Nephron (organoid): ENCODE measurements around the gene FOXK1.
A peak's percentile ranks its signal among the peaks of the same experiment; 100 is the strongest.
"Not testable (repeated sequence)": the region's sequence is repeated elsewhere in the genome, so short reads cannot be mapped to it uniquely, and the experiment has no call there.

Source experiments
- H3K27ac Mint-ChIP-seq, 3 experiments: 2 replicates each; pipeline ENCODE4 v1.8.0; 2020; ENCODE audit warnings: mixed read lengths in 3 of 3, mild to moderate bottlenecking in 2 of 3, moderate library complexity in 1 of 3
- H3K27me3 Mint-ChIP-seq: 2 replicates; pipeline ENCODE4 v1.8.0; 2021; ENCODE audit warnings: low read depth, mild to moderate bottlenecking, moderate library complexity, mixed read lengths
- H3K36me3 Mint-ChIP-seq: 2 replicates; pipeline ENCODE4 v1.8.0; 2020; ENCODE audit warnings: low read depth, mixed read lengths
- H3K4me1 Mint-ChIP-seq: 2 replicates; pipeline ENCODE4 v1.8.0; 2020; ENCODE audit warnings: mixed read lengths
- H3K4me3 Mint-ChIP-seq, 3 experiments: 2 replicates each; pipeline ENCODE4 v1.8.0; 2020; ENCODE audit warnings: mild to moderate bottlenecking in 3 of 3, mixed read lengths in 3 of 3, moderate library complexity in 2 of 3
- H3K9me3 Mint-ChIP-seq: 2 replicates; pipeline ENCODE4 v1.8.0; 2020; ENCODE audit warnings: mixed read lengths
- TF ChIP-seq, protein P1 (sequence below), 3 experiments: fragments of 200-600 bp; sonication (generic); IDR thresholded peaks; one replicate each; pipeline ENCODE4 v1.5.0; 2021; ENCODE audit warnings: antibody characterized with exemption in 3 of 3; ENCODE audit not compliant: unreplicated experiment in 3 of 3

FOXK1 gene

DNA sequence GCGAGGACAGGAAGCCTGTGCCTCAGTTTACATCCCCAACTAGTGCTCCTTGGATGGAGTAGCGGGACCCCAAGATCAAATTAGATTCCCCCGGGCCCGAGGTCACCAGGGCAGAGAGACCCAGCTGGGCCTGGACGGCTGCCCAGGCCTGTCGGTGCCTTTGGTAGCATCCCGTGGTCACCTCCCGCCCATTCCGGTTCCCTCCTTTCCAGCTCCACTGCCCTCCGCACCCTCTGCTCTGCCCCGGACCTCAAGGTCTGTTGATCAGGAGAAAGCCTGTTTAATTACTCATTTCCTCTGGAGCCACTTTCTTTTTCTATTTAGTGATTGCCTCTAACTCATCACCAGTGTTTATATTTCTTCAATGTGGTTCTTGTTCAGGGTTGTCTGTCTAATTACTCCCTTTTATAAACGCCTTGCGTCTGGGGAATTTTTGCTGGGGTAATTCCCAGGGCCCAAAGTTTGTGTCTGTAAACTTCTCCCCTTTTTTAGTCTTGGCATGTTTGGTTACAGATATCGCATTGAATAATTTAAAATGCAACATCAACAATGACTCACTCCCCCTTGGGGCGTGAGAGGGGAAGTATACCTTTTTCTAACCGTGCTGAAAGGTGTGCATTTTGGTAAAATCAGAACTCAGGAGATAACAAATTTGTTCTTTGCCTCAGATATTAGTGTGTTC lies 1.9 kb downstream of the FOXK1 start:
- peaks cover 8% of the 10 kb centered on the region for H3K36me3 Mint-ChIP-seq

DNA sequence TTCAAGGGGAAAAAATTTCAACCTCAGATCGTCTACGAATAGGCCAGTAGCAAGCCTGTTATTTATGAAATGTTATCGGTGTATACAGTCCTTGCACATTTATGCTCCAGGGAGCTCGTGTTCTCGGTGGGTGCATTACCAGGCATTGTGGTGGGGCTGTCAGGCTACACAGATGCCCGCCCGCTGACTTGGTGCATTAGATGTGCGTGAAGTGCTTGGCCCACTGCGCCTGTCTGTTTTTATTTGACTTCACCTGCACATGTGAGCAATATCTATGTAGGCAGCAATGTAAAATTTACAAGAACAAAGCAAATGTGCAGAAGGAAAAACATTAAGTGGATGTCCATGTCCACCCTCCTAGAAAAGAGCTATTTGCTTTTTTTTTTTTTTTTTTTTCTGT lies 2.8 kb downstream of the FOXK1 start:
- Mint-ChIP-seq H3K9me3 (no peaks in the 10 kb centered on the region), H3K27me3 (peaks cover 4% of the 10 kb centered on the region), H3K4me3 (peak overlapping the region; percentile 94 to 99 (median 98)), H3K4me1 (peaks cover 44% of the 10 kb centered on the region), H3K36me3 (peaks cover 8% of the 10 kb centered on the region), H3K27ac (peak overlapping the region; percentile 98 to 99 (median 98))
- TF ChIP-seq, protein P1, sequence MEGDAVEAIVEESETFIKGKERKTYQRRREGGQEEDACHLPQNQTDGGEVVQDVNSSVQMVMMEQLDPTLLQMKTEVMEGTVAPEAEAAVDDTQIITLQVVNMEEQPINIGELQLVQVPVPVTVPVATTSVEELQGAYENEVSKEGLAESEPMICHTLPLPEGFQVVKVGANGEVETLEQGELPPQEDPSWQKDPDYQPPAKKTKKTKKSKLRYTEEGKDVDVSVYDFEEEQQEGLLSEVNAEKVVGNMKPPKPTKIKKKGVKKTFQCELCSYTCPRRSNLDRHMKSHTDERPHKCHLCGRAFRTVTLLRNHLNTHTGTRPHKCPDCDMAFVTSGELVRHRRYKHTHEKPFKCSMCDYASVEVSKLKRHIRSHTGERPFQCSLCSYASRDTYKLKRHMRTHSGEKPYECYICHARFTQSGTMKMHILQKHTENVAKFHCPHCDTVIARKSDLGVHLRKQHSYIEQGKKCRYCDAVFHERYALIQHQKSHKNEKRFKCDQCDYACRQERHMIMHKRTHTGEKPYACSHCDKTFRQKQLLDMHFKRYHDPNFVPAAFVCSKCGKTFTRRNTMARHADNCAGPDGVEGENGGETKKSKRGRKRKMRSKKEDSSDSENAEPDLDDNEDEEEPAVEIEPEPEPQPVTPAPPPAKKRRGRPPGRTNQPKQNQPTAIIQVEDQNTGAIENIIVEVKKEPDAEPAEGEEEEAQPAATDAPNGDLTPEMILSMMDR (IDR thresholded peaks at IDR 0.05; ENCODE audit: unreplicated experiment in 3 of 3) = no peak

More for the DNA sequence above, 1.9 kb downstream of the FOXK1 start:
- Mint-ChIP-seq H3K4me3 (peak overlapping the region; percentile 94 to 99 (median 98)), H3K9me3 (no peaks in the 10 kb centered on the region), H3K4me1 (peaks cover 36% of the 10 kb centered on the region), H3K27me3 (peaks cover 4% of the 10 kb centered on the region), H3K27ac (peak overlapping the region; percentile 98 to 99 (median 98))
- TF ChIP-seq, protein P1 (IDR thresholded peaks at IDR 0.05; ENCODE audit: unreplicated experiment in 3 of 3) = peak in 2 of 3 experiments; percentile 18 to 32

DNA sequence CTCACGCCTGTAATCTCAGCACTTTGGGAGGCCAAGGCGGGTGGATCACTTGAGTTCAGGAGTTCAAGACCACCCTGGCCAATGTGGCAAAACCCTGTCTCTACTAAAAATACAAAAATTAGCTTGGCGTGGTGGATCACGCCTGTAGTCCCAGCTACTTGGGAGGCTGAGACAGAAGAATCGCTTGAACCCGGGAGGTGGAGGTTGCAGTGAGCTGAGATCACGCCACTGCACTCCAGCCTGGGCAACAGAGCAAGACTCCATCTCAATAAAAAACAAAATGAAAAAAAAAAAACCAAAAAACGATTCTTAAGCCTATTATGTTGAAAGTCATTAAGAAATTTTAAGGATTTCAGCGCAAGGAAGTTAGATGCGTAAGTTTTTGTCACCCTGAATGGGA lies 3.6 kb downstream of the FOXK1 start:
- not testable (repeated sequence) for H3K9me3 Mint-ChIP-seq

DNA sequence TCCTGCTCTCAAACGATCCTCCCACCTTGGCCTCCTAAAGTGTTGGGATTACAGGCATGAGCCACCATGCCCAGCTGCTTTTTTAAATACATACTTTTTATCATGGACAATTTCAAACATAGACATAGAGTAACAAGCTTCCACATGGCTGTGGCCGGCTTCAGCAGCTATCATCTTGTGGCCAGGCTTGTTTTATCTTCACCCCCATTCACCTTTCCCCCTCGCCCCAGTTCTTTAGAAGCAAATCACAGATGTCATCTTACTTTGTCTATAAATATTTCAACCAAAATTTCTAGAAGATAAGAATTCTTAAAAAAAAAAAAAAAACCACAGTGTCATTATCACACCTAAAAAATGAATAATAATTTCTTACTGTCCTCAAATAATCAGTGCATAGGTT lies 5.9 kb downstream of the FOXK1 start:
- peaks cover 8% of the 10 kb centered on the region for H3K36me3 Mint-ChIP-seq
- peaks cover 71% of the 10 kb centered on the region for H3K4me1 Mint-ChIP-seq
- no peaks in the 10 kb centered on the region for H3K9me3 Mint-ChIP-seq
- H3K4me3 Mint-ChIP-seq = peak overlapping the region in 1 of 3 experiments; percentile 54
- TF ChIP-seq, protein P1 (IDR thresholded peaks at IDR 0.05; ENCODE audit: unreplicated experiment in 3 of 3) = no peak
- peaks cover 4% of the 10 kb centered on the region for H3K27me3 Mint-ChIP-seq
- peak overlapping the region; percentile 47 to 78 (median 61) for H3K27ac Mint-ChIP-seq

More for the DNA sequence above, 3.6 kb downstream of the FOXK1 start:
- Mint-ChIP-seq H3K4me3 (peak overlapping the region in 1 of 3 experiments; percentile 70), H3K27ac (peak overlapping the region; percentile 14 to 68 (median 38)), H3K4me1 (peaks cover 52% of the 10 kb centered on the region)
- not testable (repeated sequence) for H3K36me3 Mint-ChIP-seq, H3K27me3 Mint-ChIP-seq

DNA sequence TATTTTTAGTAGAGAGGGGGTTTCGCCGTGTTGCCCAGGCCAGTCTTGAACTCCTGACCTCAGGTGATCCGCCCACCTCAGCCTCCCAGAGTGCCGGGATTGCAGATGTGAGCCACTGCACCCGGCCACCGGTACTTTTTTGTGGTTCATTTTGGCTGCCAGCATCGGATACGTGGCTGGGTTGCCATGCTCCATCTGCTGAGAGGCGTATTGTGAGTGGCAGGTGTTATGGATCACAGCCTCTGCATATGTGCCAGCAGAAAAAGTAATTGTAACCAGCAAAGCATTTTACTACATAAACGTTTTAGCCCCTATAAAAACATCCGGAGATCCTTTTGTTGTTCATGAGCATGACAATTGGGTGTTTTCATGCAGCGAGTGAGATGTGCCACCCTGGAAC lies 7.1 kb downstream of the FOXK1 start:
- TF ChIP-seq, protein P1 (IDR thresholded peaks at IDR 0.05; ENCODE audit: unreplicated experiment in 3 of 3) = no peak
- peaks cover under 1% of the 10 kb centered on the region for H3K27me3 Mint-ChIP-seq
- no peaks in the 10 kb centered on the region for H3K9me3 Mint-ChIP-seq
- no peak overlapping the region for H3K4me3 Mint-ChIP-seq
- H3K27ac Mint-ChIP-seq = peak overlapping the region in 2 of 3 experiments; percentile 28 to 96
- H3K4me1 Mint-ChIP-seq = peaks cover 70% of the 10 kb centered on the region
- H3K36me3 Mint-ChIP-seq = peaks cover 8% of the 10 kb centered on the region

DNA sequence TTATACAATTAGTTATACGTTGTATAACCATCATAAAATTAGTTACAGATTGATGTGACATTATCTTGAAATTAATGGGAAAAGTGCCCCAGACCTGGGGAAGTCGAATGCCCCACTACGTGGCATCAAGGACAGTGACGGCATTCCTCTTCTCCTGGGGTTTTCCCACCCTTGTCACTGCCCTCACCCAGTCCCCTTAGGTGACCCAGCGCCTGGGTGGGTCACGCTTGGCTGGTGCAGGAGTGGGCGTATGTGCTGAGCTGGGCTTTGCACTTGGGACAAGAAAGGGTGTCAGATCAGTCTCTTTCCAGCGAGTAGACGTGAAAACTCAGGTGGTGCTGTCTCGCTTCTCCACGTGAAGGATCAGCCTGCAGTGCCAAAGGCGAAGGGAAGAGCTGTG lies 7.6 kb downstream of the FOXK1 start:
- Mint-ChIP-seq H3K4me1 (peaks cover 70% of the 10 kb centered on the region), H3K36me3 (peaks cover 8% of the 10 kb centered on the region), H3K27ac (peak overlapping the region; percentile 79 to 97 (median 96)), H3K9me3 (no peaks in the 10 kb centered on the region), H3K4me3 (peak overlapping the region in 2 of 3 experiments; percentile 4 to 48), H3K27me3 (no peaks in the 10 kb centered on the region)
- TF ChIP-seq, protein P1 (IDR thresholded peaks at IDR 0.05; ENCODE audit: unreplicated experiment in 3 of 3) = no peak
